HCT116 (cell line): ENCODE measurements around the gene SEMA5B. TPM values are rescaled to one million over a fixed set of nuclear protein-coding genes. Genes with fewer than 3 reads are reported as not detected.

Experiments
- ATAC-seq: fragments of 200-7000 bp; cut with Tn5 transposase; 2 replicates; pipeline ENCODE4 v1.9.1; 2020; ENCODE audit warnings: mild to moderate bottlenecking, moderate library complexity
- BruUV-seq: library from RNA; stranded (reverse); fragments of 400-500 nt; replicated peaks from 2 replicates; lab custom pipeline; 2021; lab: Mats Ljungman, UMichigan
- CTCF ChIA-PET: fragments of 300-600 bp; sonication (Branson Sonifier 250); formaldehyde crosslinking; loops from one replicate; lab custom pipeline; 2021; ENCODE audit warnings: antibody characterized with exemption; lab: Charles Lee
- POLR2A ChIA-PET: fragments of 300-600, 350-600 bp; sonication (Branson Sonifier 250); formaldehyde crosslinking; loops from one replicate; lab custom pipeline; 2021; ENCODE audit warnings: antibody characterized with exemption; lab: Charles Lee
- RAD21 ChIA-PET, 2 experiments: fragments of 300-600 bp; sonication (Branson Sonifier 250); formaldehyde crosslinking; loops; one replicate each; lab custom pipeline; 2023; ENCODE audit warnings: low total read pairs in 2 of 2; ENCODE audit not compliant: uncharacterized antibody in 2 of 2, unreplicated experiment in 2 of 2, low non-redundant PET in 1 of 2; lab: Charles Lee
- DNase-seq: peaks from one replicate; pipeline ENCODE4 v3.0.0-alpha.2; 2010; ENCODE audit warnings: low read depth, low spot score
- H2AFZ ChIP-seq: fragments of 200-600 bp; shearing (Covaris generic), sonication (generic); 2 replicates; pipeline ENCODE4 v1.6.1; 2017; ENCODE audit warnings: low read depth, mixed run types, mixed read lengths, antibody characterized with exemption, low read length; ENCODE audit not compliant: poor library complexity, severe bottlenecking
- H3K27ac ChIP-seq: 2 replicates; pipeline ENCODE4 v1.5.1; 2012; ENCODE audit warnings: low read depth, low read length
- H3K27me3 ChIP-seq: fragments of 200-600 bp; sonication (generic); 2 replicates; pipeline ENCODE4 v1.6.1; 2016; ENCODE audit warnings: mixed run types, low read length, mixed read lengths; ENCODE audit not compliant: insufficient read depth
- H3K36me3 ChIP-seq, 2 experiments: fragments of 200-500 bp in 1 of 2; fragments of 200-600 bp in 1 of 2; sonication (Bioruptor generic) in 1 of 2; sonication (generic) in 1 of 2; 2 replicates each; pipeline versions ENCODE4 v1.5.1 to v1.6.1; 2014 to 2016; ENCODE audit warnings: low read length in 2 of 2, inconsistent platforms in 1 of 2, mixed read lengths in 1 of 2, mixed run types in 1 of 2; ENCODE audit not compliant: insufficient read depth in 2 of 2, control insufficient read depth in 1 of 2
- H3K4me1 ChIP-seq, 2 experiments: fragments of 200-600 bp in 1 of 2; sonication (generic) in 1 of 2; 2 replicates each; pipeline versions ENCODE4 v1.5.1 to v1.6.1; 2012 to 2017; ENCODE audit warnings: low read length in 2 of 2, inconsistent platforms in 1 of 2, mild to moderate bottlenecking in 1 of 2, mixed read lengths in 1 of 2, mixed run types in 1 of 2, moderate library complexity in 1 of 2; ENCODE audit not compliant: insufficient read depth in 2 of 2, control insufficient read depth in 1 of 2
- H3K4me2 ChIP-seq: fragments of 200-600 bp; sonication (generic); 2 replicates; pipeline ENCODE4 v1.6.1; 2017; ENCODE audit warnings: mixed run types, low read length, mixed read lengths
- H3K4me3 ChIP-seq, 2 experiments: fragments of 200-600 bp in 1 of 2; sonication (generic) in 1 of 2; replicated peaks in 1 of 2; 2 replicates each; pipeline ENCODE4 v1.5.1; 2011 to 2016; ENCODE audit warnings: low read length in 2 of 2, control low read depth in 1 of 2, low read depth in 1 of 2, mild to moderate bottlenecking in 1 of 2, mixed read lengths in 1 of 2, mixed run types in 1 of 2
- H3K79me2 ChIP-seq: fragments of 200-600 bp; sonication (generic); 2 replicates; pipeline ENCODE4 v1.6.1; 2017; ENCODE audit warnings: mild to moderate bottlenecking, mixed run types, low read length, moderate library complexity, mixed read lengths; ENCODE audit not compliant: insufficient read depth
- H3K9ac ChIP-seq: fragments of 200-600 bp; sonication (generic); 2 replicates; pipeline ENCODE4 v1.6.1; 2016; ENCODE audit warnings: low read length, mixed read lengths
- H3K9me2 ChIP-seq: fragments of 200-600 bp; sonication (generic), shearing (Covaris generic); 2 replicates; pipeline ENCODE4 v1.6.1; 2017; ENCODE audit warnings: mixed run types, mild to moderate bottlenecking, moderate library complexity; ENCODE audit not compliant: insufficient read depth
- H3K9me3 ChIP-seq, 2 experiments: fragments of 200-500 bp in 1 of 2; fragments of 200-600 bp in 1 of 2; sonication (Bioruptor generic) in 1 of 2; sonication (generic) in 1 of 2; 2 replicates each; pipeline ENCODE4 v1.6.1; 2014 to 2017; ENCODE audit warnings: low read length in 2 of 2, mixed read lengths in 2 of 2, inconsistent platforms in 1 of 2, low read depth in 1 of 2, mild to moderate bottlenecking in 1 of 2, mixed run types in 1 of 2, moderate library complexity in 1 of 2; ENCODE audit not compliant: control insufficient read depth in 1 of 2, insufficient read depth in 1 of 2
- H4K20me1 ChIP-seq: fragments of 200-600 bp; sonication (generic), shearing (Covaris generic); 2 replicates; pipeline ENCODE4 v1.6.1; 2017; ENCODE audit warnings: mixed run types, mild to moderate bottlenecking, moderate library complexity; ENCODE audit not compliant: insufficient read depth
- ATF3 ChIP-seq: IDR thresholded peaks from 2 replicates; pipeline ENCODE4 v1.6.1; 2012
- CBX3 ChIP-seq: IDR thresholded peaks from 2 replicates; pipeline ENCODE4 v1.6.1; 2012; ENCODE audit warnings: low read depth
- CEBPB ChIP-seq: IDR thresholded peaks from 2 replicates; pipeline ENCODE4 v1.6.1; 2012; ENCODE audit warnings: low read depth
- EGR1 ChIP-seq: IDR thresholded peaks from 2 replicates; pipeline ENCODE4 v1.6.1; 2012; ENCODE audit warnings: low read depth
- MAX ChIP-seq: IDR thresholded peaks from 2 replicates; pipeline ENCODE4 v1.6.1; 2012
- POLR2A ChIP-seq: IDR thresholded peaks from 2 replicates; pipeline ENCODE4 v1.7.0; 2011; ENCODE audit warnings: borderline replicate concordance; ENCODE audit not compliant: insufficient read depth, insufficient read length; ENCODE audit errors: extremely low read depth
- POLR2AphosphoS5 ChIP-seq: IDR thresholded peaks from 2 replicates; pipeline ENCODE4 v1.6.1; 2011; ENCODE audit warnings: mild to moderate bottlenecking, low read depth, low read length, moderate library complexity
- SIN3A ChIP-seq: IDR thresholded peaks from 2 replicates; pipeline ENCODE4 v1.6.1; 2012; ENCODE audit warnings: low read depth
- SP1 ChIP-seq: IDR thresholded peaks from 2 replicates; pipeline ENCODE4 v1.6.1; 2012; ENCODE audit warnings: low read depth
- SRF ChIP-seq: IDR thresholded peaks from 2 replicates; pipeline ENCODE4 v1.6.1; 2012; ENCODE audit warnings: low read depth
- YY1 ChIP-seq: IDR thresholded peaks from 2 replicates; pipeline ENCODE4 v1.6.1; 2011; ENCODE audit warnings: low read length, low read depth, moderate library complexity, mild to moderate bottlenecking; ENCODE audit not compliant: insufficient replicate concordance; ENCODE audit errors: extremely low read depth
- ZFX ChIP-seq: fragments of 450-650 bp; IDR thresholded peaks from 2 replicates; pipeline ENCODE4 v1.6.1; 2017
- ZNF274 ChIP-seq: fragments of 200-500 bp; sonication (Bioruptor generic); IDR thresholded peaks from 2 replicates; pipeline ENCODE4 v1.6.1; 2014; ENCODE audit warnings: mild to moderate bottlenecking, low read depth, low read length, inconsistent platforms
- intact Hi-C: fragments of 100-400 bp; cut with micrococcal nuclease; formaldehyde crosslinking; loops from 2 replicates; pipeline ENCODE4 v1.10.0; 2022
- total RNA-seq: library from RNA; stranded (reverse); gene quantifications from one replicate; pipeline ENCODE4 v1.2.1, GENCODE V29; 2021; ENCODE audit not compliant: unreplicated experiment
- TF ChIP-seq, protein P1 (sequence below), 3 experiments: fragments of 200-600 bp in 1 of 3; sonication (generic) in 1 of 3; IDR thresholded peaks in 2 of 3; conservative IDR thresholded peaks in 1 of 3; 2 replicates each; pipeline ENCODE4 v1.5.1; 2012 to 2017; ENCODE audit warnings: low read depth in 2 of 3, low read length in 2 of 3, antibody characterized with exemption in 1 of 3, borderline replicate concordance in 1 of 3, control low read depth in 1 of 3, mild to moderate bottlenecking in 1 of 3, mixed read lengths in 1 of 3, mixed run types in 1 of 3, moderate library complexity in 1 of 3; ENCODE audit not compliant: insufficient read depth in 1 of 3

The SEMA5B gene
- total RNA-seq, 1 experiment from 2014 or later = 0.15 TPM

- no peak overlapping the region for H3K4me2 ChIP-seq
- no peaks in the 10 kb centered on the region for H3K9me3 ChIP-seq
- H3K79me2 ChIP-seq = no peaks in the 10 kb centered on the region
- TF ChIP-seq SRF = no peak
- TF ChIP-seq EGR1 = no peak
- TF ChIP-seq, protein P1, sequence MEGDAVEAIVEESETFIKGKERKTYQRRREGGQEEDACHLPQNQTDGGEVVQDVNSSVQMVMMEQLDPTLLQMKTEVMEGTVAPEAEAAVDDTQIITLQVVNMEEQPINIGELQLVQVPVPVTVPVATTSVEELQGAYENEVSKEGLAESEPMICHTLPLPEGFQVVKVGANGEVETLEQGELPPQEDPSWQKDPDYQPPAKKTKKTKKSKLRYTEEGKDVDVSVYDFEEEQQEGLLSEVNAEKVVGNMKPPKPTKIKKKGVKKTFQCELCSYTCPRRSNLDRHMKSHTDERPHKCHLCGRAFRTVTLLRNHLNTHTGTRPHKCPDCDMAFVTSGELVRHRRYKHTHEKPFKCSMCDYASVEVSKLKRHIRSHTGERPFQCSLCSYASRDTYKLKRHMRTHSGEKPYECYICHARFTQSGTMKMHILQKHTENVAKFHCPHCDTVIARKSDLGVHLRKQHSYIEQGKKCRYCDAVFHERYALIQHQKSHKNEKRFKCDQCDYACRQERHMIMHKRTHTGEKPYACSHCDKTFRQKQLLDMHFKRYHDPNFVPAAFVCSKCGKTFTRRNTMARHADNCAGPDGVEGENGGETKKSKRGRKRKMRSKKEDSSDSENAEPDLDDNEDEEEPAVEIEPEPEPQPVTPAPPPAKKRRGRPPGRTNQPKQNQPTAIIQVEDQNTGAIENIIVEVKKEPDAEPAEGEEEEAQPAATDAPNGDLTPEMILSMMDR (IDR thresholded peaks at IDR 0.05 in 2 of 3, conservative IDR thresholded peaks at IDR 0.05 in 1 of 3; ENCODE audit: borderline replicate concordance in 1 of 3, insufficient read depth in 1 of 3, low read depth in 2 of 3, low read length in 2 of 3) = no peak
- no peak for TF ChIP-seq CEBPB
- no peak for TF ChIP-seq SIN3A
- no peak for TF ChIP-seq ZFX
- TF ChIP-seq ZNF274 = no peak
- no peak for TF ChIP-seq MAX
- TF ChIP-seq SP1 = no peak
- no peak for TF ChIP-seq POLR2A
- TF ChIP-seq POLR2AphosphoS5 = no peak
- no peak for TF ChIP-seq CBX3
- no peak for TF ChIP-seq YY1
- no peak for TF ChIP-seq ATF3
- H2AFZ ChIP-seq = no peak overlapping the region
- no peaks in the 10 kb centered on the region for H3K9me2 ChIP-seq
- H3K27ac ChIP-seq = no peak overlapping the region
- CTCF ChIA-PET = no interaction called here
- POLR2A ChIA-PET = no interaction called here
- no peaks in the 10 kb centered on the region for H4K20me1 ChIP-seq
- no peak for DNase-seq
- H3K27me3 ChIP-seq = peaks cover 11% of the 10 kb centered on the region; the same call in 1 of the 2 replicates
- H3K36me3 ChIP-seq = no peaks in the 10 kb centered on the region
- no peak overlapping the region for H3K9ac ChIP-seq
- ATAC-seq = no peak
- BruUV-seq = no TSS peak
- RAD21 ChIA-PET = no interaction called here
- no peaks in the 10 kb centered on the region for H3K4me1 ChIP-seq
- intact Hi-C loops = no loop called here
- no peak overlapping the region for H3K4me3 ChIP-seq
Observed at GRCh38 chr3:122967765-122968164, 59.8 kb downstream of the SEMA5B start.
